Fibroblast of skin of scalp (primary cell): ENCODE results near the gene MYO1H. TPM values are rescaled to one million over a fixed set of nuclear protein-coding genes. Genes with fewer than 3 reads are reported as not detected.
"Not testable (repeated sequence)": the region's sequence is repeated elsewhere in the genome, so short reads cannot be mapped to it uniquely, and the experiment has no call there.

Source experiments
- DNase-seq: peaks from one replicate; pipeline ENCODE4 v3.0.0-alpha.2; 2013
- polyA plus RNA-seq, 2 experiments: library from polyadenylated mRNA; unstranded; fragments of 120-200 nt; gene quantifications; one replicate each; pipeline ENCODE4 v1.2.1, GENCODE V29; 2013; ENCODE audit not compliant: insufficient read length in 2 of 2

Gene MYO1H, protein sequence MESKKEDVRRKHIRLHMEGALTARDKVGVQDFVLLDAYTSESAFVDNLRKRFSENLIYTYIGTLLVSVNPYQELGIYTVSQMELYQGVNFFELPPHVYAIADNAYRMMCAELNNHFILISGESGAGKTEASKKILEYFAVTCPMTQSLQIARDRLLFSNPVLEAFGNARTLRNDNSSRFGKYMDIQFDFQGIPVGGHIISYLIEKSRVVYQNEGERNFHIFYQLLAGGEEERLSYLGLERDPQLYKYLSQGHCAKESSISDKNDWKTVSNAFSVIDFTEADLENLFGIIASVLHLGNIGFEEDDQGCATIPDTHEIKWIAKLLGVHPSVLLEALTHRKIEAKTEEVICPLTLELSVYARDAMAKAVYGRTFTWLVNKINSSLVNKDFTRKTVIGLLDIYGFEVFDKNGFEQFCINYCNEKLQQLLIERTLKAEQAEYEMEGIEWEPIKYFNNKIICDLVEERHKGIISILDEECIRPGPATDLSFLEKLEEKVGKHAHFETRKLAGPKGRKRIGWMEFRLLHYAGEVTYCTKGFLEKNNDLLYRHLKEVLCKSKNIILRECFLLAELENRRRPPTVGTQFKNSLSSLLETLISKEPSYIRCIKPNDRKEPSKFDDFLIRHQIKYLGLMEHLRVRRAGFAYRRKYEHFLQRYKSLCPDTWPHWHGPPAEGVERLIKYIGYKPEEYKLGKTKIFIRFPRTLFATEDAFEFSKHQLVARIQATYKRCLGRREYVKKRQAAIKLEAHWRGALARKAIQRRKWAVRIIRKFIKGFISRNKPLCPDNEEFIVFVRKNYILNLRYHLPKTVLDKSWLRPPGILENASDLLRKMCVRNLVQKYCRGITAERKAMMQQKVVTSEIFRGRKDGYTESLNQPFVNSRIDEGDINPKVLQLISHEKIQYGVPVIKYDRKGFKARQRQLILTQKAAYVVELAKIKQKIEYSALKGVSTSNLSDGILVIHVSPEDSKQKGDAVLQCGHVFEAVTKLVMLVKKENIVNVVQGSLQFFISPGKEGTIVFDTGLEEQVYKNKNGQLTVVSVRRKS
- 0.41 TPM for polyA plus RNA-seq (2013, experiment 1 of 2; ENCODE audit: insufficient read length)
- not detected for polyA plus RNA-seq (2013, experiment 2 of 2; ENCODE audit: insufficient read length)

DNA sequence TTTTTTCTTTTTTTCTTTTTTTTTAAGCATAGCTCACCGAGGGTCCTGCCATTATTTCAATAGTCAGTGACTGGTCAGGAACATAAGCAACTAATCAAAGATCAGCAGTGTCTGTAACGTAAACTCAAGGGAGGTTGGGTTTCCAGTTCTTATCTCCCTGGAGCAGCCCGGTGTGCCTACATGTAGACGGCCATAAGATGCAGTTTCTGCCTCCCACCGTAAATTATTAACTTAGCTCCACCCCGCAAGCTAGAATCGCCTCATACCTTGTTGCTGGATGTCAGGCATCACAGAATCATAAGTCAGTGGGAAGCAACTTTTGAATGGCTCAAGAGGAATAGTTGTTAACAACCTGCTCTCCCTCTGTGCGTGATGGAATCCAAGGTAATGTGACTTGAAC is at the start of gene MYO1H:
TSS of gene MYO1H (plus strand) at position 312 of the 400 bp plus-strand sequence. CDS start at position 373, 61 bp downstream.
- DNase-seq = no peak

GRCh38 chr12:109299849-109300248 is 47.9 kb upstream of the MYO1H start:
- DNase-seq = no peak

DNA sequence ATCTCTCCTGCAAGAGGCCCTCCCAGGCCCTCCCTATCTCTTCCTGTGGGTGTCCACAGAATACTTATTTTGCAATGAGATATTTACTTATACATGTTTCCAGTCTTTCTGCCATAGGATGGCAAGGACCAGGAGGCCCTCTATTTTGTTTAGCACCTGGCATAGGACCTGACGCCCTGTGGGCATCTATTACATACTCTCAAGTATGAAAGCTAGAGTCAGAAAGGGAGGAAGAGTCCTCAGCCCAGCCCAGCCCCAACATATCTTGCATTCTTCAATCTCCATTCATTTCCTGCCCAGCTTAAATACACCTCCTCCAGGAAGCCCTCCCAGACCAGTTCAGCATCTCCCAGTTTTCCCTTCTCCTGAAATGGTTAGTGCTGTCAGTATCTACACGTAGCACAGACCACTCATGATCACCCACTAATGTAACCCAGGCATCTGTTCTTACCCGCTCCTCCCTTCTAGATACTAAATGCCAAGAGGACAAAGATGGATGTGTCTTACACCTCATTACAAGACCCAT is 46.0 kb upstream of the MYO1H start:
- no peak for DNase-seq

GRCh38 chr12:109302358-109302757 is 45.3 kb upstream of the MYO1H start:
- no peak for DNase-seq

- DNase-seq = no peak
Measured at GRCh38 chr12:109302770-109303169, 44.9 kb upstream of the MYO1H start.

- DNase-seq = no peak
Measured at GRCh38 chr12:109304485-109304884, 43.2 kb upstream of the MYO1H start.

GRCh38 chr12:109305547-109305946 is 42.2 kb upstream of the MYO1H start:
- no peak for DNase-seq

- DNase-seq = no peak
Measured at GRCh38 chr12:109307051-109307450, 40.6 kb upstream of the MYO1H start.

- no peak for DNase-seq
Measured at GRCh38 chr12:109308534-109309380, 38.9 kb upstream of the MYO1H start, which contains the start of gene FOXN4. Gene FOXN4 (minus strand): TSS chr12:109309284. CDS start chr12:109308321, 963 bp downstream.

DNA sequence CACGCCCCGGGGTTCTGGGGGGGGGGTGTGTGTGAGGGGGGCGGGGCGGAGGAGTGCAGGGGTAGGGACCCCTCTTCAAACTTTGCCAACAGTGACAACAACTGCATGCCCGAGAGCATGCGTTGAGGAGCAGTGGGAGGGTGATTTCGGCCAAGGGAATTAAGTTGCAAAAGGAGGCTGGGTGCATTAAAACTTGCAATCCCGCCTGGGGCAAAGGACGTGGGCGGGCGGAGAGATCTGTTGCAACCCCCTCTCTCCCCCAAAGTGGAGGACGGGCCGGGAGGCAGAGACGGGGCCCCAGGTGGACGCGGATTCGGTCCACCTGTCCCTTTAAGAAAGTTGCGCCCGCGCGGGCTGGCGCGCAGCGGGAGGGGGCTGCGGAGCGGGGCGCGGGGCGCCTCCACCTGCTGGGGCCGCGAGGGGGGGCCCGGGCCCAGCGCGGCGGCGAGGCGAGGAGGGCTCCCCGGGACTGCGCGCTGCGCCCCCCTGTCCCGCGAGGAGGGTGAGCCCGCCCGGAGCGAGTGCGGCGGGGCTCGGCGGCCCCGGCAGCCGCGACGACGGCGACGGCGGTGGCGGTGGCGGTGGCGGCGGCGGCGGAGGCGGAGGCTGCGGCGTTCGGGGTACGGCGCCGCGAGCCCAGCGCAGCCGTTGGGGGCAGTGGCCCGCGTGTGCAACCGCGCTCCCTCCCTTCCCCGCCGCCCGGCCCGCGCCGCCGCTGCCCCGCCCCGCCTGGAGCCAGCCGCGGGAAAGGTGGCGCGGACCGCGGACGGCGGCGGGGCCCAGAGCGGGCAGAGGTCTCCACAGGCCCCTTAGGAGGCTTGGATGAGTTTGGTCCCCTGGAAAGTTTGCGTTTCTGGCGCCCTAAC is 38.1 kb upstream of the MYO1H start:
- no peak for DNase-seq

GRCh38 chr12:109310247-109311125 is 37.2 kb upstream of the MYO1H start:
- DNase-seq = no peak

- not testable (repeated sequence) for DNase-seq
Measured at GRCh38 chr12:109321294-109321693, 26.4 kb upstream of the MYO1H start.

DNA sequence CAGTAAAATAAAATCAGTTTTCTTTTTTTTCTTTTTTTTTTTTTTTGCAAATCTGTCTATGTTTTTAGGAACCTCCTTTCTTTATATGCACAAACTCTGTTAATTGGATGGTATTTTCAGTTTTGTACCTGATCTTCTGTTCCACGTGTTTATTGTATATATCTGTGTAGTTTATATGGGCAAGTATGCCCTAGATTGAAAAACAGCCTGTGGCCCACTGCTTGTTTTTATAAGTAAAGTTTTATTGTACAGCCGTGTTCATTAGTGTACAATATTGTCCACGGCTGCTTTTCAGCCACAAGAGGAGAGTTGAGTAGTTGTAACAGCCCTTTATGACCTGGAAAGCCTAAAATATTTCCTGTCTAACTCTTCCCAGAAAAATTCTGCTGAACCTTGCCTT is 18.7 kb upstream of the MYO1H start:
- no peak for DNase-seq

GRCh38 chr12:109329686-109330085 is 18.0 kb upstream of the MYO1H start:
- no peak for DNase-seq

- no peak for DNase-seq
Measured at GRCh38 chr12:109330282-109331230, 17.1 kb upstream of the MYO1H start.

GRCh38 chr12:109331301-109331952 is 16.3 kb upstream of the MYO1H start:
- no peak for DNase-seq

- DNase-seq = no peak
Measured at GRCh38 chr12:109334887-109335286, 12.8 kb upstream of the MYO1H start.

DNA sequence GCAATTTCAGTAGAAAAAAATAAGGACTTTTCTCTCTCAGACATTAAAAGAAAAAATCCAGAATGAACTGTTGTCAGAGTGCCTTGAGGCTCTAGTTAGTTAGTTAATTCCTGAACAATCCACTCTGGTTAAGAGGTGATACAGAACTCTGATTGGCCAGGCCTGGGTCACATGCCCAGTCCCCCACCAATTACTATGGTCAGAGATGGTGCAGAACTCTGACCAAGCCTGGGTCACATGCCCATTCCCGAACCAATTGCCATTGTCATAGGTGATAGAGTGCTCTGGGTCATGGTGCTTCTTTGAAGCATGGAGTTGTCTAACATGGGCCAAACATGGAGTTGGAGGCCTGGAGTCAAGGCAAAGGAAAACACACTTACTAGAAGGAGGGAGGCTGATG is 11.1 kb upstream of the MYO1H start:
- DNase-seq = no peak
